Endometrium (tissue), 2 donors: ENCODE data around the gene AFF3.
"Not testable (repeated sequence)": the region's sequence is repeated elsewhere in the genome, so short reads cannot be mapped to it uniquely, and the experiment has no call there.

Experiments
- FAIRE-seq: peaks from 2 replicates; lab custom pipeline; 2012; peaks lifted over from hg19 to GRCh38; lab: Jason Lieb, UNC
- donor health status: control.
- donor health status: control.

The AFF3 gene

GRCh38 chr2:100142393-100142792 is at the start of gene AFF3:
AFF3 (minus strand) TSS chr2:100142590; CDS start chr2:100104454, 38,136 bp downstream.
- no peak for FAIRE-seq

DNA sequence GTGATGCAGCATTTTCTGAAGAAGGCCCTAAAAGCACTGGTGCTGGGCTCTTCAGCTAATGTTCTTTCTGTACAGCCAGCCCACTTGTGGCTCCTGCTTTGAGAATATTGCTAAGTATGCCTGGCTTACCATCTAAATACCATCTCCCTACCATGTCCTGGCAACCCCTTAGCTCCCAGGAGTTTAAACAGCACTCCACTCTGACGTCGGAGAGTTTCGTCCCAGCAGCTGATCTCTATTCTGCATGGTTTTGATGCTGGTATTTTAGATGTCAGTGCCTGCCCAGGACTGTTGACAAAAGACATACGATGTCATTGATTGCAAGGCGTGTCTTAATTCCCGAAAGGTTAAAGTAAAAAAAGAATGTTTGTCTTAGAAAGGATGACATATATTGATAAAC is 47.0 kb upstream of the AFF3 start:
- FAIRE-seq: no peak

DNA sequence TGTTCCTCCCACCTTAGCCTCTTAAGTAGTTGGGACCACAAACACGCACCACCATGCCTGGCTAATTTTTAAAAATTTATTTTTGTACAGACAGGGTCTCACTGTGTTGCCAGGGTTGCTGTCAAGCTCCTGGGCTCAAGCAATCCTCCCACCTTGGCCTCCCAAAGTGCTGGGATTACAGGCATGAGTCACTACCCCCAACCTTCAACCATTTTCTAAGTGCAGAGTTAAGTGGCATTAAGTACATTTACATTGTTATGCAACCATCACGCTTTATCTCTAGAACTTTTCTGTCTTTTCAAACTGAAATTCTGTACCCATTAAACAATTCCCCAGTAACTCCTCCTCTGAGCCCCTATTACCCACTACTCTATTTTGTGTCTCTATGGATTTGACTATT is 45.9 kb upstream of the AFF3 start:
- no peak for FAIRE-seq

- FAIRE-seq: no peak
These were observed 43.7 kb upstream of the AFF3 start for GRCh38 chr2:100186126-100186525.

GRCh38 chr2:100185516-100185915 is 43.1 kb upstream of the AFF3 start:
- no peak for FAIRE-seq

- no peak for FAIRE-seq
These were observed 42.7 kb upstream of the AFF3 start for GRCh38 chr2:100185105-100185504.

- FAIRE-seq: no peak
These were observed 41.8 kb upstream of the AFF3 start for GRCh38 chr2:100184055-100184737.

- peak; percentile 93 for FAIRE-seq
These were observed 40.3 kb upstream of the AFF3 start for GRCh38 chr2:100182494-100183361.

DNA sequence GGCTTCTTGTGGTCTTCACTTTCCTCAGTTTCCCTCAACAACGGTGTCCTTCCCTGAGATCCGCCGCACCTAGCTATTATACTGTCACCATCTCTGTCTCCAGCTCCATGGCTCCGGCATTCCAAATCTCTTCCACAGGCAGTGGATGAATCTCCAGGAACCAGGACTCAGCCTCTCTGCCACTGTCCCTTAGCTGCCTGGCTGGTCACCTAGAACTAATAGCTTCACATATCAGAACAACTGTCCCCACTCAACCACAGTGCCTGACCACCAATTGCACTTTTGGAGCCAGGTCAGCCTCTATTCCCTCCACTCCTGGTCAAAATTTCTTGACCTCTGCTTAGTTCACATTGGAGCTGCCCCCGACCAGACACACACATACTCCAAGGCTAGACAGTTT is 38.1 kb upstream of the AFF3 start:
- FAIRE-seq: no peak

GRCh38 chr2:100179806-100180205 is 37.4 kb upstream of the AFF3 start:
- FAIRE-seq: no peak

DNA sequence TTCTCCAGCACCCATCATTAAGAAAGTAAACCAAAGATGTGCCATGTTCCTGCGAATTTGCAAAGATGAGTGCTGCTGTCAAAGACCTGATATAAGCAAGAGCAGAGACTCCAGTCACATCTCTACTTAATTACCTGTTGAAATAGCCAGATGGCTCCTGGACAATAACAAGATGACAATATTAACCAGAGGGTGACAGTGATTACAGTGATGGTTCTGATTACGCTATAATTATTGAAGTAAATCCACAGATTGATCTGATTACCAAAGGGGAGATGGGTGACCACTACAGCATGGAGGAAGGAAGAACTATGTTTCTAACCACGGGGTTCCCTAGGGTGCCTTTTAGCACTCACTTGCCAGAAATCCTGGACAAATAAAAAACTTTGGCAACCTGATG is 36.5 kb upstream of the AFF3 start:
- no peak for FAIRE-seq

- no peak for FAIRE-seq
These were observed 35.8 kb upstream of the AFF3 start for GRCh38 chr2:100178085-100178788.

DNA sequence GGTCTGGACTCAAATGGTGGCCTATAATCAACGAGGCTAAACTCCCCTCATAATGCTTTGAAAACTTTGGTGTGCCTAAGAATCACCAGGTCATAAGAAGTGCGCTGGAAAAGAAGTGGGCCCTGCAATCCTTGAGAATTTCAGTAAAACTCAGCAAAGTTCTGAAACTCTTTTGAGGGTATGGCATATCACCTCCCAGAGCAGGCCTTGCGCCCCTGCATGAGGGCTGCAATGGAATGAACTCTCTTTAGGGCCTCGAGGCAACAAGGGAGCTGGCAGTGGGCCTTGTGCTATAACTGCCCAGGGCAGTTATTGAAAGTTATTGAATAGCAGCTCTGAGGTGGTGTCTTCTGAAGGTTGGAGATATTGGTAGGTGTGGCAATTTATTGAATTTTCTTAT is 34.5 kb upstream of the AFF3 start:
- no peak for FAIRE-seq

GRCh38 chr2:100174026-100174431 is 31.6 kb upstream of the AFF3 start:
- FAIRE-seq: no peak

- no peak for FAIRE-seq
These were observed 24.3 kb upstream of the AFF3 start for GRCh38 chr2:100166701-100167100.

DNA sequence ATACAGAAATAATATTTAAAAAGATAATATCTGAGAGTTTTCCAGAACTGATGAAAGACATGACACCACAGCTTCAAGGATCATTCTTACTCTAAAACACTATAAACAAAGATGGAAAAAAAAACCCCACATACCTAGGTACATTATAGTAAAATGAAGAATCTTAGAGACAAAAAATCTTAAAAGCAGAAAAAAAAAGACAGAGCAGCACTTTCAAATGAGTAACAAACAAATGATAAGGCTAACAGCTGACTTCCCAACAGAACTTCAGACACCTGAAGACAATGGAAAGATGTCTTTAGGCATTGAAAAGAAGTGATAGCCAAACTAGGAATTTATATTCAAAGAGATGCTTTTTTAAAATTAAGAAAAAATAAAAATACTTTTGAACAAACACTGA is 21.2 kb upstream of the AFF3 start:
- FAIRE-seq: no peak

DNA sequence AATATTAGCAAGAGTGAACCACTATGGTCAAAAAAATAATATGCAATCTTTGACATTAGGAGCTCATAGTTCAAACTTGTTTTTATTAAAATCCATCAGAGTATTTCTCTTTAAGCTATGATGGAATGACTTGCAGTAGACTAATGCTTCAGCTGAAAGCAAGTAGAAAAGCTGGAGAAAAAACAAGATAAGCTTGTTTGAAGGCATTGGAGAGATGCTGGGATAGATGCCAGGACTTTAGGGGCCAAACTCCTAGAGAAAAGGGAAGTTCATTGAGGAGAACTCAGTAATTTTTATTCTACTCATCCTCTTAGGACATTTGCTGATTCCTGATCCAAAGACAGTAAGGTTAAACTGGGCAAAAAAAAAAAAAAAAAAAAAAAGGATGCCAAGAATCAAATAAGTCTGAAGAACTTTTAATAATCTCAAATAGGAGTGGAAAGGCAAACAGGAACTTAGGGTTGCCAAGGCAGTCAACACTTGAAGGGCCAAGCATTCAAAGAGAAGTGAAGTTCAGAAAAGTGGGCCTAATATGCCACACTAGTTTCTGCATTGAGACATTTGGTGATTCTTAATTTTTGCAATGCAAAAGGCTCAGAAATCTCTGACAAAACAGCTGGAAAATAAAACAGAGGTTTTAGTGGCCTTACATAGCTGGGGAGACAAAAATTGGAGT is 19.7 kb upstream of the AFF3 start:
- no peak for FAIRE-seq

DNA sequence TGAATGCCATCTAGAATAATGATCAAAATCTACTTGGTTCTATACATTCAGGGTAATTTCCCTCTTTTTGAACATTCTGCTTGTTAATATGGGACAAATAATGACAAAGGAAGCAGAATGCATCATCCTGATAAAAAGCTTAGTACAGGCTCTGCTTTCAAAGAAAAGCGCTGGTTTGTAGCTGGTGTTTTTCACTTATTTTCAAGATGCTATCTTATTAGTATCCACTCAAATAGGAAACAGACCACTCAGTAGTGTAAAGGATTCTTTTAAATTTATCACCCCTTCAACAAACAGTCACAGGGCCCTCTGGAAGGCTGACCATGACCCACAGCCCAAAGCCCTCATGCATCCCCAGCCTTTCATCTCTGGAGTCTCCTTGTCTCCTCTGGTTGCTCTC is 18.0 kb upstream of the AFF3 start:
- no peak for FAIRE-seq

DNA sequence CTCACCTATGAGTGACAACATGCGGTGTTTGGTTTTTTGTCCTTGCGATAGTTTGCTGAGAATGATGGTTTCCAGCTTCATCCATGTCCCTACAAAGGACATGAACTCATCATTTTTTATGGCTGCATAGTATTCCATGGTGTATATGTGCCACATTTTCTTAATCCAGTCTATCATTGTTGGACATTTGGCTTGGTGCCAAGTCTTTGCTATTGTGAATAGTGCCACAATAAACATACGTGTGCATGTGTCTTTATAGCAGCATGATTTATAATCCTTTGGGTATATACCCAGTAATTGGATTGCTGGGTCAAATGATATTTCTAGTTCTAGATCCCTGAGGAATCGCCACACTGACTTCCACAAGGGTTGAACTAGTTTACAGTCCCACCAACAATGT is 9.4 kb upstream of the AFF3 start:
- FAIRE-seq: not testable (repeated sequence)

DNA sequence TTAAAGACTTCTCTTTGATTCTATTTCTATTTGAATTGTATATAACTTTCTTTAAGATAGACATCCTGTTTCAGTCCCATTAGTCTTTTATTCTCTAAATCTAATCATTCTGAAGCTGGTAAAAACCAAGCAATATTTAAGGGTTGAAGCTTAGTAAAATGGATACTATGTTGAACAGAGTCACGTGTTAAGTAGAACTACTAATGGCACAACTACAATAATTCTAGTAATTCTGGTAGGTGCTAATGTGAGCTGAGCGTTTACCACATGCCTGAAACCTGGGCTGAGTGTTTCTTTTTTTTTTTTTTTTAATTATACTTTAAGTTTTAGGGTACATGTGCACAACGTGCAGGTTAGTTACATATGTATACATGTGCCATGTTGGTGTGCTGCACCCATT is 8.9 kb upstream of the AFF3 start:
- FAIRE-seq: no peak

DNA sequence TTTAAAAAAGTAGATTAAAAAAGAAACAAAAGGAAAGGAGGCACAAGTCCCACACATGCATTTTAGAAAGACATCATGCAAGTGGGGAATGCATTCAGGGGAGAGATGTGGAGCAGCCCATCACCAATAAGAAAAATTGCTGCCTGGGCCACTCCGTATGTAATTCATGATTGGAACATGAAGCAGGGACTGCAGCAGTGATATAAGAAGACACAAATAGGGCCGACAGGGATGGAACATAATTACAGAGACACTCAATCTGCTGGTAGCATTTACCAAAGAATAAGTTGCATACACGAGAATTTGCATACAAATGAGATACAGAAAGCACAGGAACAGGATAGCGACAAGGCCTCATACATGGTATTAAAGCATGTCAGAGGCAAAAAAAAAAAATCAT is 6.5 kb upstream of the AFF3 start:
- no peak for FAIRE-seq

- FAIRE-seq: no peak
These were observed 4.2 kb upstream of the AFF3 start for GRCh38 chr2:100146657-100146960.
